ENCODE measurements around the gene KNDC1. TPM values are rescaled to one million over a fixed set of nuclear protein-coding genes. Genes with fewer than 3 reads are reported as not detected.

The KNDC1 gene
- polyA plus RNA-seq, 5 donors, result 2.5 to 4.9 (median 4.3) TPM

DNA sequence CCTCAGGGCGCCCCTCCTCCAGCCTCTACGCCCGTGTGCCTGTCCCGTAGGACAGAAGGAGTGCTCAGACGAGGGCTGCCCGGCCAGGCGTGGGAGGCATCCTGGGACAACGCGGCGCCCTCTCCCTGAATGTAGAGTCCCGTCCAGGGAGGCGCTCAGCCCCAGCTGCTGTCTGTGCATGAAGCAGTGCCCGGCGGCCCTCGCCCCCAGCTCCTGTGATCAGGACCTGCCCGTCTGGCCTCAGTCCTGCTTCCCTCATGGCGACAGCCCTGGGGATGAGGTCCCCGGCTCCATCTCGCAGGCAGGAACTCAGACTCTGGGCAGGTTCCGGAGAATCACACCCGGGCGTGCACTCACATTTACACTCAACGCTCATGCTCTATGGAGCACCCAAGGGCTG, 45.1 kb downstream of the KNDC1 start:
- no peak for DNase-seq

DNA sequence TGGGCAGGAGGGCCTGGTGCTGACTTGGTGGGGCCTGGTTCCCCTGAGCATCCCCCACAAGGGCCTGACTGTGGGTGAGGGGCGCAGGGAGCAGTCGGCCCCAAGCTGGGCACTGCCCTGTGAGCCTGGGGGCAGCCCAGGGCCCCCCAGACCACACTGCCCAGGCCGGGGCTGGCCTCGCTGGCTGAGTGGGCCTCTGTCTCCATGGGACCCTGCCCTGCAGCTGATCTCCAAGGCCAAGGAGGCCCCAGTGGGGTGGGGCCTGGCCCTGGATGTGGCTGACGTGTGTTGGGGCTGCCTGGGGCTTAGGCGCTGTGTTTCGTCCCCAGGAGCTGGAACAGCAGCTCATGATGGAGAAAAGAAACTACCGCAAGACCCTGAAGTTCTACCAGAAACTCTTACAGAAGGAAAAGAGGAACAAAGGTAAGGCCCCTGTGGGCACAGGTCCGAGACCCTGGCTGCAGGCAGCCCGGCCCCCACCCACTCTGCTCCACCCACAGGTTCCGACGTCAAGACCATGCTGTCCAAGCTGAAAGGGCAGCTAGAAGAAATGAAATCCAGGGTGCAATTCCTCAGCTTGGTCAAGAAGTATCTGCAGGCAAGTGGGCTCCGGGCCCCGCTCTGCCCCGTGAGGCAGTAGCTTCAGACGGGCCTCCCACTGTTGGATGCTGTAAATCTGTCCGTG, 46.5 kb downstream of the KNDC1 start:
- DNase-seq, result no peak

DNA sequence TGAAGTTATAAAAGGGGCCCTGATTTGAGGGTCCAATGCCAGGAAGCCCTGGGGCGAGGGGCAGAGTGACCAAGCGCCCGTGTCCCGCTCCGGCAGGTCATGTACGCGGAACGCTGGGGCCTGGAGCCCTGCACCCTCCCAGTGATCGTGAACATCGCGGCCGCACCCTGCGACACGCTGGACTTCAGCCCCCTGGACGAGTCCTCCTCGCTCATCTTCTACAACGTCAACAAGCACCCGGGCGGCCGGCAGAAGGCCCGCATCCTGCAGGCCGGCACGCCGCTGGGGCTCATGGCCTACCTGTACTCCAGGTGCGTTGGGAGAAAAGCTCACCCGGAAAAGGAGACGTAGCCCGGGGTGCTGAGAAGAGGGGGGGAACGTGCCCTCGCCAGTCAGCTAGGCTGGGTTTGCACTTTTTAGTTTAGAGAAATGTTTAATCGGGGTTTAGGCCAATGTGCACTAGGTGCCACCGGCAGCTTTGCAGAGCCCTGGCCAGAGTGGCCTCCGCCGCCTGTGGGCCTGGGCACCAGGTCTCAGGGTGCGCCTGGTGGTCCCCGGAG, 47.1 kb downstream of the KNDC1 start:
- DNase-seq, result no peak

DNA sequence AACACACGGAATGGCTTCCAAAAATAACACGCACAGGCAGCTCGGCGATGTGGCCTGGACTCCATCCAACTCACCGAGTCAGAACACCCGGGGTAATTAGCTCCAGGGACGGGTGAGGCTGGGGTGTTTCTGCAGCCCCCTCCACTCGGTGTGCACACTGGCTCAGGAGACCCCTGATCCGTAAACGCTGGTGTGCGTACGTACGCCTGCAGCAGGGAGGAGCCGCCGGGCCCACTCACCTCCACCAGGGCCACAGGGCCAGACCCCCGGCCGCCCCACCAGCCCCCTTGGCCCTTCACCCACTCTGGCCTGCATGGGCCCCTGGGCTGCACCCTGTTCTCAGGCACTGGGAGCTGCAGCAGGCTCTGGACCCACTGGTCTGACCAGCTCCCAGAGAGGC, 47.6 kb downstream of the KNDC1 start:
- no peak for DNase-seq

DNA sequence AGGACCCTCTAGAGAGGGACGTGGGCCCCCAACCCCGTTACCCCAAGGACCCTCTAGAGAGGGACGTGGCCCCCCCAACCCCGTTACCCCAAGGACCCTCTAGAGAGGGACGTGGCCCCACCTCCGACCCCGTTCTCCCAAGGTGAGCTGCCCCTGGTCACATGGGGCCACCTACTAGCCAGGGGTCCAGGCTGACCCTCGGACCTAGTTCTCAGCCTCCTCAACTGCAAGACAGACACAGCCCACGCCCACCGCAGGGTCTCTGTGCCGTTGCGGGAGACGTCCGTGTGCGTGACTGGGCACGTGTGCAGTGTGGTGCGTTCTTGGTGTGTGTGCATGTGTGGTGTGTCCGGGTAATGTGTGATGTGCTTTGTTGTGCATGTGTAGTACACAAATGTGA, 48.4 kb downstream of the KNDC1 start:
- no peak for DNase-seq

DNA sequence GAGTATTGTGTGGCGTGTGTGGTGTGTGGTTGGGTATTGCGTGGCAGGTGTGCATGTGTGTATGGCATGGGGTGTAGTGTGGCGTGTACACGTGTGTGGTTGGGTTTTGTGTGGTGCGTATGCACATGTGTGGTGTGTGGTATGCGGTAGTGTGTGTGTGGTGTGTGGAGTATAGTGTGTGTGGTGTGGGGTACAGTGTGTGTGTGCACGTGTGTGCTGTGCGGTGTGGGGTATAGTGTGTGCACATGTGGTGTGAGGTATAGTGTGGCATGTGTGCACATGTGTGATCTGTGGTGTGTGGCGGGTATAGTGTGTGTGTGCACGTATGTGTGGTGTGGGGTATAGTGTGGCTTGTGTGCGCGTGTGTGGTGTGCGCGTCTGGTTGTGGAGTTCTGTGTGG, 49.1 kb downstream of the KNDC1 start:
- no peak for DNase-seq

DNA sequence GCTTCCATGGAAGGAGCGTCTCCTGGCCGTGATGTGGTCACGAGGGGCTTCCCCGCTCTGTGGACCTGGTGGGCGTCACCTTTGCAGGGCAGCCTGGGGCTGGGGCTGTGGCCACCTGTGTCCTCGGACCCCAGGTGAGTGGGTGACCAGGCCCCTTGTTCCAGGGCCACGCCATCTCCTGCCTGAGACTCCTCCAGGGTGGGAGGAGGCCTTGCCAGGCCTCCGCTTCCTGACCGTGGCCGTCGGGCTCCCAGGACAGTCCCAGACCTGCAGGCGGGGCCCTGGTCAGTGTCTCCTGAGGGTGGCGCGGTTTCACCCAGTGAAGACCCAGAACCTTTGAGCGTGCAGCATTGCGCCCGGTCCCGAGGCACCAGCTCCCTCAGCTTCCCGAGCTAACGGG, 49.6 kb downstream of the KNDC1 start:
- DNase-seq, result no peak

DNA sequence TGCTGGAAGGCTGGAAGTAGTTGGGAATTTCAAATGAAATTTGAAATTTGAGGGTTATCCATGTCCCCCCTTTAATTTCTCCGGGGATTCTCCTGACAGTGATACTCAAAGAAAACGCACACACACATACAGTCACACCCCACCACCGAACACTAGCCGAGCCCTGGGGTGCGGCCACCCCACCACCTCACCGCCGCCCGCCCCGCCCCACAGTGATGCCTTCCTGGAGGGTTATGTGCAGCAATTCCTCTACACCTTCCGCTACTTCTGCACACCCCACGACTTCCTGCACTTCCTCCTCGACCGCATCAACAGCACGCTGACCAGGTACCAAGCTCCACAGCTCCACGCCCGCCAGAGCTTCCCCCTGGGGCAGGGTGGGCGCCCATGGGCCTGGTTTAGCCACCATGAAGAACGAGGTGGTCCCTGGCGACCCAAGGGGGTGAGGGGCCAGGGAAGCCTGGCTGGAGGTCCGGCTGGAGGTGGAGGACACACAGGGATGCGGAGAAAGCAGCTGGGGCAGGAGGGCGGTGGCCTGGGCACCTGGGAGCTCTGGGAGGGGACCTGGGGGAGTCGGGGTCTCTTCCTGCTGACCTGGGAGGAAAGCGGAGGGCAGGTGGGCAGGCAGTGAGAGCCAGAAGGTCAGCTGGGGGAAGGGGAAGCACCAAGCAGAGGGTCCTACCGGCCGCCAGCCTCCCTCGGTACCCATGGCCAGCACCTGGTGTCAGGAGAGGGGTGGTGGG, 50.5 kb downstream of the KNDC1 start:
- no peak for DNase-seq

DNA sequence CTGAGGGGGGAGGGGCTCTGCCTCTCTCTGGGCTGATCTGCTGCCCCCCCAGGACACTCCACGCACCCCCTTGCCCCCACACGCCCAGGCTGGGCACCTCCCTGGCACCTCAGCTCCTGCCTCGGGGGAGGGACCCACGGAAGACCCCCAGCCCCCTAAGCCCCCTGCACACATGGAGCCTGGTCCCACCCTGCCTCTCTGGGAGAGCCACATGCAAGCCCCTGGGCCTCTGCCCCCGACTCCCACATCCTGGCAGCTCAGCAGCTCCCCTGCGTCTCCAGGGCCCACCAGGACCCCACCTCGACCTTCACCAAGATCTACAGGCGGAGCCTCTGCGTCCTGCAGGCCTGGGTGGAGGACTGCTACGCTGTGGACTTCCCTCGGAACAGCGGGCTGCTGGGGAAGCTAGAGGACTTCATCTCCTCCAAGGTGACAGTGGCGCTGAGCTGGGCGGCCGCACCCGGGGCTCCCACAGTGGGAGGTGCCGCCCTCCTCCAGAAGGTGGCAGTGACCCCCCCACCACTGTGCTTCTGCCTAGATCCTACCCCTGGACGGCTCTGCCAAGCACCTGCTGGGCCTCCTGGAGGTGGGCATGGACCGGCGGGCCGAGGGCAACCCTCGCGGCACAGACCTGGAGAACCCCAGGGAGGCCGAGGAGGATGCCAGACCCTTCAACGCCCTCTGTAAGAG, 51.3 kb downstream of the KNDC1 start:
- no peak for DNase-seq

DNA sequence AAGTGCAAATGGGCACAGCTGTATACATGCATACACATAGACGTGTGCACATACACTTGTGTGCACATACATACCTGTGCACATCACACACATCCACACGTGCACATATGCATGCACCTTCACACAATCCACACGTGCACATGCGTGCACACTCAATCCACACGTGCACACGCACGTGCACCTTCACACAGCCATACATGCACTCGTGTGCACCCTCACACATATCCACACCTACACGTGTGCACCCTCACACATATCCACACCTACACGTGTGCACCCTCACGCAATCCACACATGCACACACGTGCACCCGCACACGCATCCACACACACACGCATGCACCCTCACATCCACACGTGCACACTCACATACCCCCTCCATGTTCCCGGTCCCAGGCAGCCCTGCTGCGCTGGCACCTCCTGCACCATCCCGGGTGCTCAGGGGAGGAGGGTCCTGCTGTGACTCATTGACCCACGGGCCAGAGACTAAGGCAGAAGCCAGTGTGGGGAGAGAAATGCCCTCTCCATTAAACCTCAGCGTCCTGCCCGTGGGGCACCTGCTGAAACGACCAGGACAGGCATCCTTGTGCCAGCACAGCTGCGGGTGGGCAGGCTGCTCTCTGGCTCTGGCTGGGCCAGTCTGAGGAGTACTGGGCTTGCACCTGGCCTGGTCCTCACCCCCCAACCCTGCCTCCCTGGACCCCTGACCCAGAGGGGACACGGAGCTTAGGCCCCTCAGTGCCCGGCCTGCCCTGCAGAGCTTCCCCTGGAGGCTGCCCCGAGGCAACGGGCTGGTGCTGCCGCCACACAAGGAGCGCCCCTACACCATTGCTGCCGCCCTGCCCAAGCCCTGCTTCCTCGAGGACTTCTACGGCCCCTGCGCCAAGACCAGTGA, 52.2 kb downstream of the KNDC1 start:
- no peak for DNase-seq

DNA sequence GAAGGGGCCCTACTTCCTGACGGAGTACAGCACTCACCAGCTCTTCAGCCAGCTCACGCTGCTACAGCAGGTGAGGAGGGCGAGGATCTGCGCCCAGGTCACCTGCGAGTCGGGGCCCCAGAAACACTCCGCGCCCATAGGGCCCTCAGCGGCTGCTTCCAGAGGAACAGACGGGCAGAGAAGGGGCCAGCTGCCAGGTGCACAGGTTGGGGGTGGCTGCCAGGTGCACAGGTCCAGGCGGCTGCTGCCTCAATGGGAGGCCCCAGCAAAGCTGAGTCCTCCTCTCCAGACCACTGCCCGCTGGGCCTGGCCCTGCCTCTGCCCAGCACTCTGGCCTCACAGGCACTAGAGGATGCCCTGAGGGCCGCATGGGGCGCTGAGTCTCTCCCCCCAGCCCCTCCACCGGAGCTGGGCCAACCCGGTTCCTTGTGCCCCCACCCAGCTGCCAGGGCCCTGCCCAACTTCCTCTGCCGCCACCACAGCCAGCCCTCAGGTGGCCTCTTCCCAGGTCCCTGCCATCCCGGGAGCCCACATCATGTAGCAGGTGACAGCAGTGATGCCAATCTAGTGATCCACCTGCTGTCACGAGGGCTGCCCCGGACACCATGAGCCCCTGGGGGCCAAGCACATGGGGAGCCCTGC, 53.0 kb downstream of the KNDC1 start:
- DNase-seq, result no peak

DNA sequence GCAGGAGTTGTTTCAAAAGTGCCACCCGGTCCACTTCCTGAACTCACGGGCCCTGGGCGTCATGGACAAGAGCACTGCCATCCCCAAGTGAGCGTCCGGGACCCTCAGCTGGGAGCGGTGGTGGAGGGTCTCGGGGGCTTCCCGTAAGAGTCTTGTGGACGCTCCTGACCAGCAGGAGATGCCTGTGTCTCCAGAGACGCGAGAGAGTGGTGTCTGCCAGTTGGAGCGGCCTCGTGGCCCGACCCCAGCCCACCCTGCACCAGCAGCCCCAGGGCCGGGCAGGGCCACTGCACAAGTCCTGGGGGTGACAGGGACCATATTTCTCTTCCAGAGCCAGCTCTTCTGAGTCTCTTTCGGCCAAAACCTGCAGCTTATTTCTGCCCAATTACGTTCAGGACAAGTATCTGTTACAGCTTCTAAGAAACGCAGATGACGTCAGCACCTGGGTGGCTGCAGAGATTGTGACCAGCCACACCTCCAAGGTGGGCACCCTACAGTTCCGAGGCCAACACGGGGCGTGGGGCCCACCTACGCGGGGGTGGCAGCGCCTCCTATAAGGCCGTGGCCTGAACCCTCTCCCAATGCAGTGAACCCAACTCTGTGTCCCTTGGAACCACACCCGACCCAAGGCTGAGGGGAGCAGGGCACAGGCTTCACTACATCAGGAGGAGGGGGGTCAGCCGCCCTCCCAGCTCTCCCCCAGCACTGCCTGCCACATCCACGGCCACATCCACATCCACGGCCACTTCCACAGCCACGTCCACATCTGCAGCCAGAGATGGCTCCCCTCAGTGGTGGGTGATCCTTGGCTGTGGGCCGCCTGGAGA, 53.8 kb downstream of the KNDC1 start:
- DNase-seq, result no peak

DNA sequence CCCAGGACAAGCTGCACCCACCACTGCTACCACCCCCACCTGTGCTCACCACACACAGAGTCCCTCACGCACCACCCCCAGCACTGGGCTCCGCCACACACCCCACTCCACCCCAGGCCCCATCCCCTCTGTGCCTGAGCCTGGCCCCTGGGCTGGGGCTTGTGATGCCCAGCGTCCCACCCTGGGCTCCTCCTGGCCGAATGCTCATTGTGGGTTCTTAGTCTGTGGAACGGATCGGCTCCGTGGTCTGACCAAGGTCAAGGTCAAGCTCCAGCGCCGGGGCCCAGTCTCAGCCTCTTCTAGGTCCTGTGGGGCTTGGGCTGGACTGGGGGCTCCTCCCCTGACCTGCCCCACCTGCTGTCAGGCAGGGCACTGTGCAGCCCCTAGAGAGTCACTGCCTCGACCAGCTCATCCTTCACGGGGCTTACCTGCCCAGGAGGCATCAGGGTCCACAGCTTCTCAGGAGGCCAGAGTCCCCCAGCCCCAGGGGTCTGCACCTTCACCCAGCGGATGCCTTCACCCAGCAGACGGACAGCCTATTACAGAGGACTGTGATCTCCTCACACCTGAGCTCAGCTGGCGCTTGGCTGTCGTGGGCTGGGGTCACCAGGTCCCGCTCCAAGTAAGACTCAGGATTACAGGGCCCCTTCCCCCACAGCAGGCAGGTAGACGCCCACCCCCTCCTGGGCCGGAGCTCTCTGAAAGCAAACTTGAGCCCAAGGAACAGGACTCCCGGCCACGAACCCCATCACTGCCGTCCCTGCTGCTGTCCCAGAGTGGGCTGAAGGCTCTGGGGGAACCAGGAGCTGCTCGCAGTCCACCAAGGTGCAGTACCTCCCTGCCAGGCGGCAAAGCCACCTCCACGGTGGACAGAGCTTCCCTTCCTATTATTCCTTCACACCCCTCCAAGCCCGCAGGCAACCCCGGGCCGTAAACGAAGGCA, 54.7 kb downstream of the KNDC1 start:
- no peak for DNase-seq

DNA sequence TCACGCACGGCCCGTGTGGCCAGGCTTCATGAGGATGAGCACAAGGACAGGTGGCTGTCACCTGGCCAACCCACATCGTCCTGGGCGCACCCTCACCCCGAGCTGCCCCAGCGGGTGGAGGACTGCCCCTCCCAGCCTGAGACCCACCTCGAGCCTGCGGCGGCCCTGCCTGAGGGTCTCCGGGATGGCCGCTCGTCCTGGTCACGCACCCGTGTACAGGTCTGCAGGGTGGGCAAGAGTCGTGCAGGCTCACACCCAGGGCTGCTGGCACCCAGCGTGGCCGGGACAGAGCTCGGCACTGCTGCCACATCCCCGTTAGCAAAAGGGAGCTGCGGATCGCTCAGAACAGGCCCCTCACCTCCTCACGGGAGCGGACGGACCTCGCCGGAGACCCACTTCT, 55.6 kb downstream of the KNDC1 start:
- no peak for DNase-seq

DNA sequence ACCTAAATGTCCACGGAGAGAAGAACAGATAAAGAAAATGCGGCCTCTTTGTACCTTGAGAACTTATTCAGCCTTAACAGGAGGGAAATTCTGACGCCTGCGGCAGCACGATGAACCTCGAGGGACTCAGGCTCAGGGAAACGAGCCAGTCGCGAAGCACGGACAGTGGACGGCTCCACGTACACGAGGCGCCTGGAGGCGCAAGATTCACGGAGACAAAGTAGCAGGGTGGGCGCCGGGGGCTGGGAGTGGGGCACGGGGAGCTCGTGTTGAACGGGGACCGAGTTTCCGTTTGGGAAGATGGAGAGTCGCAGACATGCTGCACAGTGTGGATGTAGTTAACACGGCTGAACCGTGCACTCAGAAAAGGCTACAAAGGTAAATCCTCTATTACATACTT, 56.8 kb downstream of the KNDC1 start:
- DNase-seq, result no peak

DNA sequence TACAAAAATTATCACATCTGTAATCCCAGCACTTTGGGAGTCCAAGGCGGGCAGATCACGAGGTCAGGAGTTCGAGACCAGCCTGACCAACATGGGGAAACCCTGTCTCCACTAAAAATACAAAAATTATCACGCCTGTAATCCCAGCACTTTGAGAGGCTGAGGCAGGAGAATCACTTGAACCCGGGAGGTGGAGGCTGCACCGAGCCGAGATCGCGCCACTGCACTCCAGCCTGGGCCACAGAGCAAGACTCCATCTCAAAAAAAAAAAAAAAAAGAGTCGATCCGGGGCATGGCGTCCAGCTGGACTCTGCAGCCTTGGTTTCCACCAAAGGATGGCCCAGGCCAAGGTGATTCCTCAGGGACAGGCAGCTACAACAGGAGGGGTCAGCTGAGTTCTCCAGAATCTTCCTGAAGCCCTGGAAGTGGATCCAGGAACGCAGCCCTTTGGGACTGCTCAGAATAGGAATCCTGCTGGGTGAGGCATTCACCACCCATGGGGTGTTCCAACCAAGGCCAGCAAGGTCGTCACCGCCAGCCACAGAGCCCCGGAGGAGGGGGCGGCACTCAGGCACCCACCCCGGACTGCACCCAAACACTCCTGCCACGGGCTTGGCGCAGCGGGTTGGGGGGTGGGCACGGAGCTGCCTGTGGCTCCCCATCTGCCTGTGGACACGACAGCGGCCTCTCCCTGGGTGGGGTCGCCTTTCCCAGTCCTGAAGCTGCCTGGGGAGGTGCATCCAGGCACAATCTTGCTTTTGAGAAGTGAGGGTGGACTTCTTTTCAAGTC, 58.0 kb downstream of the KNDC1 start:
- no peak for DNase-seq

DNA sequence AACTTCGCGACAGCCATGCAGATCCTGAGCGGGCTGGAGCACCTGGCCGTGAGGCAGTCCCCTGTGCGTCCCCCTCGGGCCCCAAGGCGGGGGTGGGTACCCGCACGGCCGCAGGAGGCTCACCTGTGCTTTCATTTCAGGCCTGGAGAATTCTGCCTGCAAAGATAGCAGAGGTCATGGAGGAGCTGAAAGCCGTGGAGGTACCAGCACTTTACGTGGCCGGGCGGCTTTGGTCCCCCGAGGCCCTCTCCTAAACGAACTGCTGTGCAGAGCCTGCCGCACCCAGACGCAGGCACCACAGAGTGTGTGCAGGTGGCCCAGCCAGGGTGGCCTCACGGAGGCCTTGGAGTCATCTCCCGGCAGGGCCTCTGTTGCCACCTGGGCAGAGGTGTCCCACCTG, 58.9 kb downstream of the KNDC1 start:
- DNase-seq, result no peak

DNA sequence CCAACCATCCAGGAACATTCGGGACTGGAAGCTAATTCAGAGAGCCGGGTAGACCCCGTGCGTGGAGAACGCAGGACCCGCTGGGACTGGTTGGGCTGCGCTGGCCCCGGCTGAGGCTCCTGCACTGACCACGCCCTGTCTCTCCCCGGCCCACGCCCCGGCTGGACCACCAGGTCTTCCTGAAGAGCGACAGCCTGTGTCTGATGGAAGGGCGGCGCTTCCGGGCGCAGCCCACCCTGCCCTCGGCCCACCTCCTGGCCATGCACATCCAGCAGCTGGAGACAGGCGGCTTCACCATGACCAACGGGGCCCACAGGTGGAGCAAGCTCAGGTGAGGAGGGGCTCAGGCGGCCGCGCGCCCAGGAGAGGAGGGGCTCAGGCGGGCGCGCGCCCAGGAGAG, 59.8 kb downstream of the KNDC1 start:
- DNase-seq, result no peak
